Suppressor macrophage (primary cell): ENCODE results near the gene NR4A1.

Source experiments
- DNase-seq, 4 experiments: peaks; one replicate each; pipeline ENCODE4 v3.0.0-alpha.2; 2020 to 2022

Gene NR4A1

GRCh38 chr12:52041695-52042123, 9.5 kb upstream of the NR4A1 start:
- peak in 1 of 4 experiments; percentile 27 for DNase-seq

GRCh38 chr12:52042706-52043385, 8.4 kb upstream of the NR4A1 start:
- no peak for DNase-seq

GRCh38 chr12:52043386-52044212, 7.6 kb upstream of the NR4A1 start:
- DNase-seq: no peak

- DNase-seq: no peak
Measured at GRCh38 chr12:52044292-52044983, 6.8 kb upstream of the NR4A1 start.

GRCh38 chr12:52045794-52046199, 5.4 kb upstream of the NR4A1 start:
- DNase-seq: peak; percentile 80 to 91 (median 90)

GRCh38 chr12:52046859-52047258, 4.4 kb upstream of the NR4A1 start:
- DNase-seq: no peak

GRCh38 chr12:52049286-52049685, 2.0 kb upstream of the NR4A1 start:
- no peak for DNase-seq

- no peak for DNase-seq
Measured at GRCh38 chr12:52049688-52050087, 1.6 kb upstream of the NR4A1 start.

- DNase-seq: peak; percentile 48 to 71 (median 62)
Measured at GRCh38 chr12:52050116-52050757, 1.0 kb upstream of the NR4A1 start.

- DNase-seq: peak in 1 of 4 experiments; percentile 16
Measured at GRCh38 chr12:52052468-52053186, 1.4 kb downstream of the NR4A1 start.

- no peak for DNase-seq
Measured at GRCh38 chr12:52053536-52054209, 2.4 kb downstream of the NR4A1 start.

GRCh38 chr12:52054231-52054832, 3.1 kb downstream of the NR4A1 start:
- no peak for DNase-seq

GRCh38 chr12:52054833-52055730, 3.8 kb downstream of the NR4A1 start:
- no peak for DNase-seq

GRCh38 chr12:52055731-52056711, 4.8 kb downstream of the NR4A1 start:
- no peak for DNase-seq

- DNase-seq: no peak
Measured at GRCh38 chr12:52056801-52057637, 5.8 kb downstream of the NR4A1 start.

GRCh38 chr12:52057638-52058576, 6.7 kb downstream of the NR4A1 start:
- no peak for DNase-seq
